Ramos (cell line): ENCODE data around the gene PHLPP1.

ENCODE experiments used
- in situ Hi-C: fragments of 300-500 bp; cut with MboI; formaldehyde crosslinking; loops from one replicate; pipeline ENCODE4 v1.14.3; 2022; ENCODE audit warnings: low sequenced_read_pairs; ENCODE audit not compliant: unreplicated experiment

Gene PHLPP1

DNA sequence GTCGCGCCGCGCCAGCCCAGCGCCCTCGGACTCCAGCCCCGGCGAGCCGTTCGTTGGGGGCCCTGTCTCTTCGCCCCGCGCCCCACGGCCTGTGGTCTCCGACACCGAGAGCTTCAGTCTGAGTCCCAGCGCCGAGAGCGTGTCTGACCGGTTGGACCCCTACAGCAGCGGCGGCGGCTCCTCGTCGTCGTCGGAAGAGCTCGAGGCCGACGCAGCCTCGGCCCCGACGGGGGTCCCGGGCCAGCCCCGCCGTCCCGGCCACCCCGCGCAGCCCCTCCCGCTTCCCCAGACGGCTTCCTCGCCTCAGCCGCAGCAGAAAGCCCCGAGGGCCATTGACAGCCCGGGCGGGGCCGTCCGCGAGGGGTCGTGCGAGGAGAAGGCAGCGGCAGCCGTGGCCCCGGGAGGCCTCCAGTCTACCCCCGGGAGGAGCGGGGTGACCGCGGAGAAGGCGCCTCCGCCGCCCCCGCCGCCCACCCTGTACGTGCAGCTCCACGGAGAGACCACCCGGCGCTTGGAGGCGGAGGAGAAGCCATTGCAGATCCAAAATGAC is 1.4 kb downstream of the PHLPP1 start:
- in situ Hi-C loops = loop anchor here (10.0 kb wide), 1 partner anchor 238 kb away; no protein-coding TSS in a partner anchor

DNA sequence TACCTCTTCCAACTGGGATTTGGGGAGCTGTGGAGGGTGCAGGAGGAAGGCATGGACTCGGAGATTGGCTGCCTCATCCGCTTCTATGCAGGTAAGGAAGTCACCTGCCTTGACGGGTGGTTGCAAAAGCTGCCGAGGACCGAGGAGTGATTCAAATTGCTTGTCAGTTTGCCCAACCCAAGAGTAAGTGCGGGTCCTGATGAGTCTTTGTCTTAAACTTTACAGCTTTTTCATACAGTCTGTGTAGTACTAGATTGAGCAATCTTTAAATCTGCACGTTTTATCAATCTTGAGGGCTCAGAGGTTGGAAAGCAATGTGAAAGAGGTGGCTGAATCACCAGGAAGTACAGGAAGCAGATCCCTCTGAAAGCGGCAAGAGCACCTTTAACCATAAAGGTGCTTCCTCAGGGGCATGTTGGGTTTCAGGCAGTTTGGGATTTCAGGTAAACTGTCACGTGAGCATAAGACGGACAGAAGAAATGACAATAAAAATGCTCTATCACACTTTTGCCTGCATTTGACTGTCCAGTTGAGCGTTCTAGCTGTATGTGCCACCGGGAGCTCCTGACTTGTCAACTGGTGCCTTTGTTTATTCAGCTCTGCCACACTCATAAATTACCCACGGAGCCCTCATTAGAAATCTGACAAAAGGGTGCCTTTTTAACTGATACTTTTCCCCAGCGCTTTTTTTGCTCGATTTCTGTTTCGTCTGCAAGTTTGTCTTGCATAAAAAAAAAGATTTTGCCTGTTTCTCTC is 2.0 kb downstream of the PHLPP1 start:
- in situ Hi-C loops = loop anchor here (10.0 kb wide), 1 partner anchor 237 kb away; no protein-coding TSS in a partner anchor

DNA sequence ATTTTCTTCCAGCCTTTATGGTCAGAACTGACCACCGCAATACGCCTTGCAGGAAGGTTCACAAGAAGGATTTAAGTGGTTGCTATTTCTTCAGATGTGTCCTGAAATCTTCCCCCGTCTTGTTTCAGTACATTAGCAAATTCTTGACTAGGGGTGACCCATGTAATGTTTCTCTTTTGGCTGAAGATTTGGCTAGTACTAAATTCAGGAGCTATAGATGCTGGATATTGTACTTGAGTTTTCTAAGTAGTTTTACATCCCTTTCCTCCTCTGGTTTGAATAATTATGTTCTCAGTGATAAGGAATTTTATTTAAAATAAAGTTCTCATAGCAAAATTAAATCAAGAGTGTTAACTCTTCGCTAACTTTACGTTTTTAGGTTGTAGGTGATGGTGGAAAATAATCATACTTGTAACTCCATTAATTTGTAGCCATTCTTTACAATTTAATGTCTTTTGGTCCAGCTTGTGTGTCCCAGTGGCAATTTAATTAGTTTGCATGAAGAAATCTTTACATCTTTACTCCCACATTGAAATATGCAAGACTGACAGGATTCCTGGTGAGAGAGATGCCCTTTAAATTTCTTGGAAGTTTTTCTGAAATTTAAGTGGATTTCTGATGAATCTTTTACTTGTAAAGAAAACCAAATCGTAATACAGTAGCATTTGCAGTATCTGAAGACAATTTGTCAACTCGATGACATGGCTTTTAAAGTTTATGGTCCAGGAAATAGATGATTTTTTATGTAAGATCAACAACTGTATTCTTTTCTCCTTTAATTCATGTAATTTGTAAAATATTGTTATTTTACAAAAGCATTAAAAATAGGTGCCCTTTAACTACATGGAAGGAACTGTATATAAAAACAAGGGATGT is 2.8 kb downstream of the PHLPP1 start:
- in situ Hi-C loops = loop anchor here (10.0 kb wide), 1 partner anchor 237 kb away; no protein-coding TSS in a partner anchor

DNA sequence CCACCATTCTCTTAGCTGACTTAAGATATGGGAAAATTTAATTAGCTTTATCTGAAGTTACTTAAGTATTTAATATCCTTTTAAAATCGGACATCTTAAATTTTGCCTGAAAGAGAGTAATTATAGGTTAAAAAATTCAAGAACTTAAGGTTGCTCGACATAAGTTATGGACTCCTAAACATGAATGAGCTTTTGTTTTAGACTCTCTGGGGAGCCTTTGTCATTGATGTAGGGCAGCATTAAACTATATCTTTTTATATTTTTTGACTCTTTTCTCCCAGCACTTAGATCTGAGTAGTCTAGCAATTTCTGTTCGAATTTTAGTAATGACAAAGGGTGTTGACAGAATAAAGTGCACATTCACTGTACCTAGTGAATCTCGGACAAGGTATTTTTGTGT is 4.7 kb downstream of the PHLPP1 start:
- in situ Hi-C loops = no loop called here

GRCh38 chr18:62720766-62721613 is 5.6 kb downstream of the PHLPP1 start:
- in situ Hi-C loops = no loop called here

GRCh38 chr18:62721839-62722795 is 6.8 kb downstream of the PHLPP1 start:
- in situ Hi-C loops = no loop called here

DNA sequence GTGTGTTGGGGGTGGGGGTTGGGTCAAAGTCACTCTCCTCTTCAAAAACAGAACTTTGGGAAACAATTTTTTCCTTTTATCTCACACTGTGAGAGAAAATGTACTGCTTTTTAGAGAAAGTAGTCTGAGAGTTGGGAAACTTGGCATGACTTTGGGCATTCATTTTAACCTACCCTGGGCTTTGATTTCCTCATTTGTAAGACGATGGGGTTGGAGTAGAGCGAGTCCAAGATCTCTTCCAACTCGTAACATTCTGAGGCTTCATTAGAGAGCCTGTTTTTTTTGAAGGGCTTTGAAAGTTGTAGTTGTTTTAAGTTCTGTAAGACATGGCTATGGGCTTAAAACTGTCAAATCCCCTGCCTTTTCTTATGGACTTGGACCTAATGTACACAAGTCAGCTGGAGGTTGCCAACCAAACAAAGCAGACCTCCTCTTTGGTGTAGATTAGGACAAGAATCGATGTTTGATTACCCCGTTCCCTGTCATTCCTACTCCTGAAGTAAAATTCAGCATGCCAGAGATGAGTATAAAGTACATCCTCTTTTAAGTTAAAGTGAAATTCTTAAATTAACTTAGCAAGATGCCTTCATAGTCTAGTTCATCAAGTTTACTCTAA is 8.4 kb downstream of the PHLPP1 start:
- in situ Hi-C loops = no loop called here

DNA sequence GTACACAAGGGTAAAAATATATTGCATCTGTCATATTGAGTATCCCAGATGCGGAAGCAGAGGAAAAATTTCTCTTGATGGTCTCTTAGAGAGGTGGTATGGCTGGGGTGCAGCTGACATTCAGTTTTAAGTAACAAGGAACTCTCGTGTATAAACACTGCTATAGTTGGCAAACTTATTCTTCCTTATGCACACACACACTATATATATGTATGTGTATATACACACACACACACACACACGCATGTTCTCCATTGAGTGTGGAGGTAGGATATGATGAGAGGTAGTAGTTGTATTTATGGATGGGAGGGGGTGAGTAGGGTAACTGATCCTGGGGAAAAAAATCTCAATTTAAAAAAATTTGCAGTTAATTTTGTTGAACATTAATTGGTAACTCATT is 10.6 kb downstream of the PHLPP1 start:
- in situ Hi-C loops = no loop called here

DNA sequence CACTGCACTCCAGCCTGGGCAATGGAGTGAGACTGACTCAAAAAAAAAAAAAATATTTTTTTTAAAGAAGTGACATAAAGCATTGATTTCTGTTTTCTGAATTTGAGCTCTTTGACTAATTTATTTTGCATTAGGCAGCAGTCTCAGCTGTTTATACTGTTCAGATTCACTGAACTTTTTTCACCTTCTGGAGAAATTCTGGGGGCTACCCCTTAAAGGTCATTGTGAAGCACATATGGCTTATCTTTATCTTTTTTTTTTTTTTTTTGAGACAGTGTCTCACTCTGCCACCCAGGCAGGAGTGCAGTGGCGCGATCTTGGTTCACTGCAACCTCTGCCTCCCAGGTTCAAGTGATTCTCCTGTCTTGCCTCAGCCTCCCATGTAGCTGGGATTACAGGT is 12.9 kb downstream of the PHLPP1 start:
- in situ Hi-C loops = no loop called here

- in situ Hi-C loops = no loop called here
These were observed 14.4 kb downstream of the PHLPP1 start for GRCh38 chr18:62729487-62730386.

DNA sequence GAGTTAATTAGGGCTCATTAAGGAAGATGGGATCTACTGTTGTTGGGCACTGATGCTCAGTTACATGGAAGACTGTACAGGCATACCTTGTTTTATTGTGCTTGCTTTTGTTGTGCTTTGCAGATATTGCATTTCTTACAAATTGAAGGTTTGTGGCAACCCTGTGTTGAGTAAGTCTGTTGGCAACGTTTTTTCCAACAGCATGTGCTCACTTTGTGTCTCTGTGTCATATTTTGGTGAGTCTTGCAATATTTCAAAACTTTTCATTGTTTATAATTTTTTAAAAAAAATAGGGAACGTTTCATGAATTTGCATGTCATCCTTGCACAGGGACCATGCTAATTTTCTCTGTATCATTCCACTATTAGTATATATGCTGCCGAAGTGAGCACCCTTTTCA is 15.6 kb downstream of the PHLPP1 start:
- in situ Hi-C loops = no loop called here

DNA sequence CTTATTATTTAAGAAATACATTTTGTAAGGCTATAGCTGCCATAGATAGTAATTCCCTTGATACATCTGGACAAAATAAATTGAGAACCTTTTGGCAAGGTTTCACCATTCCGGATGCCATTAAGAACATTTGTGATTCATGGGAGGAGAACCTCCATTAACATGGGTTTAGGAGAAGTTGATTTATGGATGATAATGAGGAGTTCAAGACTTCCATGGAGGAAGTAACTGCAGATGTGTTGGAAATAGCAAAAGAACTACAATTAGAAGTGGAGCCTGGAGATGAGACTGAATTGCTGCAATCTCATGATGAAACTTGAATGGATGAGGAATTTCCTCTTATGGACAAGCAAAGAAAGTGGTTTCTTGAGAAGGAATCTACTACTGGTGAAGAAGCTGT is 17.3 kb downstream of the PHLPP1 start:
- in situ Hi-C loops = no loop called here

GRCh38 chr18:62734290-62734689 is 18.9 kb downstream of the PHLPP1 start:
- in situ Hi-C loops = no loop called here

GRCh38 chr18:62735387-62735786 is 20.0 kb downstream of the PHLPP1 start:
- in situ Hi-C loops = no loop called here

DNA sequence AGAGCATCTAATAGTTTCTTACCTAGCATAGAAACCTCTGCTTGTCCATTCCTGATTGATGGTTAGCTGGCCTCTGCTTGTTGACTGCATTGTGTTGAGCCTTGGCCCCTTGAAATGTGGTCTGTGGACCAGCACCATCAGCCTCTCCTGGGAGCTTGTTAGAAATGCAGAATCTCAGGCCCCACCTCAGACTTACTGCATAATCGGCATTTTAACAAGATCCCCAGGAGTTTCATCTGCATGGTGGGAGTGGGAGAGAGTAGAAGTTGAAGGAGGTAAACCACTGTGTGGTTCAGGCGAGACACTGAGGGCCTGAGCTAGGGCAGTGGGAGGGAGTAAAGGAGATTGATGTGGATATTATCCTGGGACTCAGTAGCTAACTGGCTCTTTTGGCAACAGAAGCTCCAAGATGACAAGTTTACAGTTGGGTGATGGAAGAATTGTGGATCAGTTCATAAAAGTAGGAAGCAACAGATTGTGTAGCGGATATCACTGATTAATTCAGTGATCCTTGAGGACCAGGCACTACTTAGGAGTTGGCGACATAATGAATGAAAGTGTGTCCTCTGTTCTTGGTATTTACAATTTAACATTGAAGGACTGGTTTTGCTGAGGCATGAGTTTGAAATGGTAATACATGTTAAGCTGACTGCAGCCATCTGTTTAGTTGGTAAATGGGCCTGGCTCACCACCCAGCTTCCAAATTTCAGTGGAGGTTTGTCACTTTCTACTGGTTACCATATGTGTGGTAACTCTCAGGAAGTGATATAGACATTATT is 20.9 kb downstream of the PHLPP1 start:
- in situ Hi-C loops = no loop called here

DNA sequence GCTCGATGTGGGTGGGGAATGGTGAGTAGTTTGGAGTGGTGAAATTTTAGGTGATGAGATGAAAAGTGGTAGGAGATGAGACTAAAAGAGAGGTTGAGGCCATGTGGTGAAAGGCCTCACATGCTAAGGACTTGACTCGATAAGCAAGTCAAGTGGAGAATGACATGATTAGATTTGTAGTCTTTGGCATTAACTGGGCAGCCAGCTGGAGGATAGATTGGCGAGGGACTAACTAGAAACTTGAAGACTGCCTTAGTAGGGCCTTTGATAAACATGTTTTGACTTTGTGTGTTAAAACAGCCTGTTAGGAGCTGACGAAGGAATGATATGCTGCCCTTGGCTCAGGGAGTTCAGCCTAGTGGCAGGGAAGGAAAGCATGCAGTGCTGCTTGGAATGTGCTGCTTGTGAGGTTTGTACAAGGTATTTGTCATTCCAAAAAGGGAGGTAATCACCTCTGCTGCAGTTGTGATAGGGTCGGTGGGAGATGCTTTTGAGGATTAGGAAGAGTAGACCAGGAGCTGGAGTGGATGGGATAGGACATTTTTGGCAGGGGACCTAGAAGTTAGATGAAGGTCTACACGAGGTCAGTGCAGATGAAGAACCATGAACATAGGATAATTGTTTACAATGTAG is 22.0 kb downstream of the PHLPP1 start:
- in situ Hi-C loops = no loop called here
